ENCODE results near the gene BANP.

Gene BANP

GRCh38 chr16:88077328-88078108, 126.3 kb downstream of the BANP start:
- H3K4me3 ChIP-seq (ENCODE audit: low read depth, low read length), result no peak overlapping the region
- TF ChIP-seq CTCF (IDR thresholded peaks at IDR 0.05; ENCODE audit: borderline replicate concordance, insufficient read depth, low read depth, low read length), result no peak

GRCh38 chr16:88078111-88078775, 127.0 kb downstream of the BANP start:
- H3K4me3 ChIP-seq (ENCODE audit: low read depth, low read length), result no peak overlapping the region
- TF ChIP-seq CTCF (IDR thresholded peaks at IDR 0.05; ENCODE audit: borderline replicate concordance, insufficient read depth, low read depth, low read length), result no peak

DNA sequence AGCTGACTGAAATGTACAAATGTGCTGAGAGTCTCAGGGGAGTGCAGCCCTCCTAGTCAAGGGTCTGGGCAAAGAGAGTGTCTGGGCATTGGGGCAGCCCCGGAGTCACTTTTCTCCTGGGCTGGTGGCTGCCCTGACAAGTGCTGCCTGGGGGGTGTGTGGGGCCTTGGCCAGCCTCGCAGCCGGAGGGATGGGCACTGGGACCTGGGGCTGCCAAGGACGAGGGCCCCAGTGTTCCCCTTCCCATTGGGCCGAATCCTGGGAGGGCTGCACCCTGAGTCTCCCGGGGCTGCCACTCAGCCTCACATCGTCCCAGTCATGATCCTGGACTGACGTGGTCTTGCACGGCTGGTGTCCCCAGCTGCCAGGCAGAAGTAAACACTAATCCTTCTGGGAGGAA, 132.3 kb downstream of the BANP start:
- no peak overlapping the region for H3K4me3 ChIP-seq (ENCODE audit: low read depth, low read length)
- no peak for TF ChIP-seq CTCF (IDR thresholded peaks at IDR 0.05; ENCODE audit: borderline replicate concordance, insufficient read depth, low read depth, low read length)

- H3K4me3 ChIP-seq (ENCODE audit: low read depth, low read length), result no peak overlapping the region
- no peak for TF ChIP-seq CTCF (IDR thresholded peaks at IDR 0.05; ENCODE audit: borderline replicate concordance, insufficient read depth, low read depth, low read length)
These were observed 133.6 kb downstream of the BANP start for GRCh38 chr16:88084881-88085280.

DNA sequence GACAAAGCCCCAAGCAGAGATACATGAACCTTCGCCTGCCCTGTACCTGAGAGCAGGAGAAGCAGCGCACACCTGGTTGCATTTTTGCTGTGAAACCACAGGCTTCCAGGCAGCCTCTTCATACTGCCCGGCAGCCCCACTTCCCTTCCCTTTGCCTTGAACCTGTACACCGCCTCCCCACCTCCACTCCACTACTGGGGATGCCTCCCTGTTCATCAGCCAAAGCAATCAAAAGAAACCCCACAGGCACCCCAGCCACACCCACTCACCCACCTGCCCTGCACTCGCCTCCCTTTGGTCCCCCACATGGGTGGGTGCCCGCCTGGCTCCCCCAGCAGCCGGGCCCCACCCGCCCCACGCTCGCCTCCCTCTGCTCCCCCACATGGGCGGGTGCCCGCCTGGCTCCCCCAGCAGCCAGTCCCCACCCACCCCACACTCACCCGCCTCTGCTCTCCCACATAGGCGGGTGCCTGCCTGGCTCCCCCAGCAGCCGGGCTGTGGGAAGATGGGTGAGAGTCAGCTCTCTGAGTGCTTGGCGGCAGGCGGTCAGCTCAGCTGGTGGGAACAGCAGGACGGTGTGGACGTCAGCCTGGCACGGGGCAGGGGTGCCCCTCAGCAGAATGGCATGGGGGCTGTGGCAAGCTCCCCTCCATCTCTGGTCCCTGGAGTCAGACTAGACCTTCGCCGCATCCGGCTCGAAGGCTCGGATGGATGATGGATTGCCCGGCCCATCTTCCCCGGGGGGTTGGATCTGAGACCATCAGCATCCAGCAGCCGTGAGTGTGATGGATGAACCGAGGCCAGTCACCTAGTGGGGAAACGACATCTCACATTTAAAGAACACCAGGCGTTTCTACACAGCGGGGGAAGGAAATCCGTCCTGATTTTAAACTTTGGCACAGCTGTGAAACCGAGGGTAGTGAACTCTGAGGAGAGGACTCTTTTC, 135.6 kb downstream of the BANP start:
- H3K4me3 ChIP-seq (ENCODE audit: low read depth, low read length), result no peak overlapping the region
- TF ChIP-seq CTCF (IDR thresholded peaks at IDR 0.05; ENCODE audit: borderline replicate concordance, insufficient read depth, low read depth, low read length), result no peak

- no peak overlapping the region for H3K4me3 ChIP-seq (ENCODE audit: low read depth, low read length)
- no peak for TF ChIP-seq CTCF (IDR thresholded peaks at IDR 0.05; ENCODE audit: borderline replicate concordance, insufficient read depth, low read depth, low read length)
These were observed 136.3 kb downstream of the BANP start for GRCh38 chr16:88087517-88087877.
